Measurements from ENCODE around the gene IMMP2L.
"Not testable (repeated sequence)": the region's sequence is repeated elsewhere in the genome, so short reads cannot be mapped to it uniquely, and the experiment has no call there.

The IMMP2L gene

DNA sequence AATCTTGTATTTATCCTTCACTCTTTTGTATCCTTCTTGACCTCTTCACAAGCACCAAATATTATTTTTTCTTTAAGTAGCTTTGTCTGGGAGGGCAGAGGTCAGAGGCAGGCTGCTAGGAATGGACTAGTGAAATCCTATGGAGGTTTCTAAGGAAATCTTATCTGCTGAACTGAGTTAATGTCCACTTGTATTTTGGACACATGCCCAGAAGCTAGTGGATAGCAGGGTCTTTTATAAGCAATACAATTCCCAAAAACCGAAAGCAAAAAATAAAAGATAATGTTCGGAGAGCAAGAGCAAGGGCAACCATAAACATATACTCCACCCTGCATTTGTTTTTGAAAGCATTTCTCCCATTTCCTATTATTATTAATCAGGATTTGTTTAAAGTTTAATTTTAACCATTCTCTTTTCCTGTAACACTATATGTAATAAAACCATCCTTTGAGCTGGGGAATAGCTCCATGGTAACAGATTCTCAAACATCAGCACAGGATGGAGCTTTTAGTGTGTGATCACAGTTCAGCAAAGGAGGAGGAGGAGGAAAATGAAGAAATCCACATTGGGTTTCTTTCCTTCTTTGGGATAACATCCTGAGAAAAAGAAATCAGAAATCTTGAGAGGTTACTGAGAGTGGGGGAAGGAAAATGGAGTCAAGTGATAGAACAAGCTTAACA lies 799.6 kb downstream of the IMMP2L start:
- no peak for DNase-seq

- no peak for DNase-seq
Measured at GRCh38 chr7:110760341-110760740, 802.0 kb downstream of the IMMP2L start.

- DNase-seq, result no peak
Measured at GRCh38 chr7:110759069-110759468, 803.2 kb downstream of the IMMP2L start.

DNA sequence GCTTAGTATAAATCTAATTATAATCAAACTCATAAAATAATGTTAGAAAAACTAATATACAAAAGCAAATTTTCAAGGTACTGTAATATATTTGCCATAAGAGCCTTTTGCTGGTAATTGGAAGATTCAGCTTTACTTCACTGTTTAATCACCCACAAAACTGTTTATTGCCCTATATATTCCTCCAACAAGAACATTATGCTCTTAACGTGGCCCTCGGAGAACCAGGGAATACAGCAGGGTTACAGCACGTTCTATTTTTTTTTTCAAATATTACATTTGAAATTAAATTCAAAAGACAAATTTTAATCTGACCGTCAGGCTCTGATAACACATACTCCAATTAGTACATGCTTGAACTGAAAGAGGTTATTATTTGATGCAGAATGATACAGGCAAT lies 807.6 kb downstream of the IMMP2L start:
- no peak for DNase-seq

DNA sequence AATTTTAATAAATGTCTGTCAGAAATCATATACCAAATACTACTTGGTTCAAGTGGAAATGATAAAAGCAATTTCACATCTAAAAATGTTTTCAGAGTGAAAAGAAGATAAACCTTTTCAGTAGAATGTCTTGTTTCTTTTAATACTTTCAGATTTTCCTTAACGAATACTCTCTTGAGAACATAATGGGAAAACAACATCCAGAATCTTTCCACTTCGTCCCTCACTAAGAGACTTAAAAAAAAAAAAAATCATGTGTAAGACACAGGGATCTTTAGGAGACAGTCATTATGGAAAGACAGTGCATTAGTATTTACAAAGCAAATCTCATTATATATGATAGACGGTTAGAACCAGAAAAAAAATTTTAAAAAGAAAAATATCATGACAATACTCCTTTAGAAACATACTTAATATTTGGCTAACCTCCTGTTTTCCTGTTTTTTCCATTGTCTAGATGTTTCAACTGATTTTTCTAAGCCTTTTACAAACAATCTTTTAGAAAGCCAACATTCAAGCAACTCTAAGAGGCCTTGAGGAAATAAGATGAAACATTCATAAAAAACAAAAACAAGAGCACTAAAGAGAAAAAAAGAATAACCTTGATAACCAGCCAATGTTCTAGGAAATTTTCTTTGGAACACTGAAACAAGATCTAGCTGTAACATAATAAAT lies 811.2 kb downstream of the IMMP2L start:
- no peak for DNase-seq

GRCh38 chr7:110733221-110733620 lies 829.1 kb downstream of the IMMP2L start:
- no peak for DNase-seq

GRCh38 chr7:110724811-110725210 lies 837.5 kb downstream of the IMMP2L start:
- no peak for DNase-seq

- no peak for DNase-seq
Measured at GRCh38 chr7:110721395-110721794, 840.9 kb downstream of the IMMP2L start.

DNA sequence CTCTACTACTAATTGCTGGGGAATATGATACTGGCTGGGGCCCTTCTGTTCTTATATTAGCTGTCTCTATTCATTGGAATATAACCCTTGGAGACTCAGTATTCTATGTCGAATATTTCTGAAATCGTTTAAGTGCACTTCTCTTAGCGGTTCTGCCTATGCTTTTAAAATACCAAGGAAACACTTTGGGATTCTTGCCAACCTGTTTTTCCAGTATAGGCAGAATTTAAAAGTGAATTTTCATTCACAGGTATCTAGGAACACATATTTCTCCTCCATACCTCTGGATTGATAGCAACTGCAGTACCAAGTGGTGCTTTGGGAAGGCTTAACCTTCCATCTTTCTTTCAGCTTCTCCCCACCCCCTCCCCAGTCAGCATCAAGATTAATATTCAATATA lies 841.7 kb downstream of the IMMP2L start:
- DNase-seq, result no peak

DNA sequence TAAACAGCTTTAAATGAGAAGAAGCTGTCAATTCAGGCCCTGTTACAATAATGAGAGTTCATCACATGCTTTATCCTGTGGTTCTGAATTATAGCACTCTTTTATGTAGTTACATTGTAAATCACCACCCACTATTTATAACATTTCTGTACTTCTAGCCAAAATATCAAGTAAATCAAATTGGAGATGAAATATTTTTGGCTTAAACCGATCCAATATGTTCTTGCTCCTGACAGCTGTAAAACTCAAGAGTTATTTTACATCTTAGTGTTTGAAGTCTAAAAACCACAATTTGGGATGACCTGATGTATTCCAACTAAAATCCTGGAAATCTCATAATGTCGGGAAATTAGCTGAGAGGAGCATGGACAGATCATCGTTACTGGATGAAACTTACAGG lies 842.6 kb downstream of the IMMP2L start:
- DNase-seq, result no peak

DNA sequence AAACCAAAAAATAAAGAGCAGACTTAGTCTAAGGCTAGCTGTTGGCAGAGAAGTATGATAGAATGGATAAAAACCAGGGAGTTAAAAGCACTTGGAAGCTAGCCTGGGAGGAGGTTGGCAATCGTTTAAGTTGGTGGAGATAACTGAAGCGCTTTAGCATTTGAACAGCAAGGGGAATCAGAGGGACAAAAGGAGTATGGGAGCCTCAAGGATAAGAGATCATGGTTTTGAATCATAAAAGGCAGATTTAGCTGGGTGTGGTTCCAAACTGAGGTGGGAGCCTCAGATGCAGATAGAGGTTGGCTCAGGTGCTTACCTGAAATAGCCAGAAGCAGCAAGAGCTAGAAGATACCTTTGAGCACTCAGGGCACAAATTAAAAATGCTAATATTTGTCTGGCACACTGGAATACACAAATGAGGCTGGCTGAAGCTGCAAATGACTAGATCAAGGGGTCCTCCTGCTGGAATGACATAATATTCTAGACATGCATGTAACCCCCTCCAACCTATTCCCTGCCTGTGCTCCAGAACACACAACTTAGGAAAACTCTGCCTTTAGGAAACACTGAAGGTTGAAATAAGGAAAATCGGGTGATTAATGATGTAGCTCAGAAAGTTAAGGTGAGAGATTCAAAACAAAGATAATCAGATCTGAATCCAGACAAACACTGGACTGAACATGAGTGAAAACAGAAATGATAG lies 843.6 kb downstream of the IMMP2L start:
- DNase-seq, result no peak

GRCh38 chr7:110704225-110704624 lies 858.1 kb downstream of the IMMP2L start:
- DNase-seq, result no peak

GRCh38 chr7:110698576-110698975 lies 863.7 kb downstream of the IMMP2L start:
- DNase-seq, result no peak

- DNase-seq, result no peak
Measured at GRCh38 chr7:110693344-110693743, 868.9 kb downstream of the IMMP2L start.

DNA sequence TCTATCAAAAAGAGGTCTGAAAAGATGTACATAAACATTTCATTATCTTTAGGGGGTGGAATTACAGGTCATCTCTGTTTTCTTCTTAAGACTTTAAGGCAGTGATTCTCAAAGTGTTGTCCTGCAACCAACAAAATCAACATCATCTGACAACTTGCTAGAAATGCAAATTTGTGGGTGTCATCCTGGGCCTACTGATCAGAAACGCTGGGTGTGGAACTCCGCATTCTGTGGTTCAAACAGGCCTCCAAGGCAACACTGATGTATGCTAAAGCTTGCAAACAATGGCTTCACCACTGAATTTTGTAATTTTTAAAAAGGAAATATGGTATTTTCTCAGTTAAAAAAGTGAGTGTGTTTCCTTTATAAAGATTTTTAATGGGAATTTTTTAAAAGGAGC lies 873.4 kb downstream of the IMMP2L start:
- no peak for DNase-seq

- DNase-seq, result no peak
Measured at GRCh38 chr7:110685899-110686298, 876.4 kb downstream of the IMMP2L start.

DNA sequence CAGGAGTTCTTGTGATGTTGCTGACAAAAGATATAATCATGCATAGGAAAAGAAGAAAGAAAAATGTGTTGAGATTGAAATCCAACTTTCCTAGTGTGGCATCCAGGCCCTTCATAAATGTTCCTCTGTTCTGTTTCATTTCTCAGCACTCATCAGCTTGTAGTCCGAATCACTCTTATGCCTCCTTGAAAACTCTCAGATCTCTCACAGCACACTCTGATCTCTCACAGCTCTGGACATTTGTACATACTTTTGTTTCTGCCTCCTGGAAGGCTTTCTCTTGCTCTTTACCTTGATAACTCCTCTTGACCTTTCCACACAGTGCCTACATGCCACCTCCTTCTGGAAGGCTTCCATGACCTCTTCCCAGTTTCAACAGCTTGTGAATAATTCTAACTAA lies 880.4 kb downstream of the IMMP2L start:
- DNase-seq, result no peak

- no peak for DNase-seq
Measured at GRCh38 chr7:110677405-110677804, 884.9 kb downstream of the IMMP2L start.

- DNase-seq, result no peak
Measured at GRCh38 chr7:110676785-110677184, 885.5 kb downstream of the IMMP2L start.

GRCh38 chr7:110675383-110676103 lies 886.7 kb downstream of the IMMP2L start:
- DNase-seq, result no peak

DNA sequence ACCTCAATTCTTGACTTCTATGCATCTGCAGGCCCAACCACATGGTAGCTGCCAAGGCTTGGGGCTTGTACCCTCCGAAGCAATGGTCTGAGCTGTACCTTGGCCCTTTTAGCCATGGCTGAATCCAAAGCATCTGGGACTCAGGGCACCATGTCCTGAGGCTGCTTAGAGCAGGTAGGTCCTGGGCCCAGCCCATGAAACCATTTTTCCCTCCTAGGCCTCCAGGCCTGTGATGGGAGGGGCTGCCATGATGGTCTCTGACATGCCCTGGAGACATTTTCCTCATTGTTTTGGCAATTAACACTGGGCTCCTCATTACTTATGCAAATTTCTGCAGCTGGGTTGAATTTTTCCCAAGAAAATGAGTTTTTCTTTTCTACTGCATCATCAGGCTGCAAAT lies 889.1 kb downstream of the IMMP2L start:
- DNase-seq, result no peak

DNA sequence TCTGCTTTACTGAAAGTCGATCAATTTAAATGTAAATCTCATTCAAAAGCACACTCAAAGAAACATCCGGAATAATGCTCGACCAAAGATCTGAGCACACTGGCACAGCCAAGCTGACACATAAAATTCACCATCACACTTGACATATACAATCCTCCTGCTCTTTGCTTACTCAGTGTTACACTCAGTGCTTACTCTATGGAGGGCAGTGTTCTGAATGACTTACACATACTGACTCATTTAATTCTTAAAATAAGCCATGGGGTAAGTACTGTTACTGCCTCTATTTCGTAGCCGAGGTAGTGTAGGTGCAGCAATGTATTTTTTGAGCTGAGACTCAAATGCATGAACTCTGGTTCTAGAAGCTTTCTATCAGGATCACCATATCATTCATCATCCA lies 892.9 kb downstream of the IMMP2L start:
- DNase-seq, result no peak

- no peak for DNase-seq
Measured at GRCh38 chr7:110664803-110665202, 897.5 kb downstream of the IMMP2L start.

GRCh38 chr7:110660637-110661036 lies 901.7 kb downstream of the IMMP2L start:
- DNase-seq, result not testable (repeated sequence)

Measured in stimulated activated naive CD4-positive, alpha-beta T cell treated with Interleukin-2 at 50 U/mL for 16 hours (primary cell).